GM18868 (cell line): ENCODE measurements around the gene MBNL1.
"Not testable (repeated sequence)": the region's sequence is repeated elsewhere in the genome, so short reads cannot be mapped to it uniquely, and the experiment has no call there.

Experiments
- ATAC-seq: cut with Tn5 transposase; IDR thresholded peaks from one replicate; pipeline ENCODE4 v1.9.1; 2021; ENCODE audit warnings: mild to moderate bottlenecking, moderate library complexity; ENCODE audit not compliant: unreplicated experiment

The MBNL1 gene

GRCh38 chr3:152345233-152345632 is 76.5 kb downstream of the MBNL1 start:
- ATAC-seq, result no peak

- no peak for ATAC-seq
Measured at GRCh38 chr3:152346058-152346457, 77.3 kb downstream of the MBNL1 start.

GRCh38 chr3:152346740-152347139 is 78.0 kb downstream of the MBNL1 start:
- no peak for ATAC-seq

- no peak for ATAC-seq
Measured at GRCh38 chr3:152348436-152349177, 79.9 kb downstream of the MBNL1 start.

GRCh38 chr3:152349392-152349791 is 80.7 kb downstream of the MBNL1 start:
- no peak for ATAC-seq

GRCh38 chr3:152350139-152350538 is 81.4 kb downstream of the MBNL1 start:
- ATAC-seq, result no peak

- no peak for ATAC-seq
Measured at GRCh38 chr3:152350776-152351175, 82.0 kb downstream of the MBNL1 start.

GRCh38 chr3:152352554-152352953 is 83.8 kb downstream of the MBNL1 start:
- peak; percentile 60 for ATAC-seq

GRCh38 chr3:152353578-152353977 is 84.8 kb downstream of the MBNL1 start:
- ATAC-seq, result no peak

GRCh38 chr3:152355744-152356665 is 87.3 kb downstream of the MBNL1 start:
- no peak for ATAC-seq

- ATAC-seq, result peak; percentile 62
Measured at GRCh38 chr3:152356870-152357276, 88.1 kb downstream of the MBNL1 start.

- no peak for ATAC-seq
Measured at GRCh38 chr3:152357587-152357986, 88.9 kb downstream of the MBNL1 start.

- no peak for ATAC-seq
Measured at GRCh38 chr3:152359385-152360248, 90.9 kb downstream of the MBNL1 start.

GRCh38 chr3:152360302-152360701 is 91.6 kb downstream of the MBNL1 start:
- ATAC-seq, result no peak

GRCh38 chr3:152360966-152361365 is 92.2 kb downstream of the MBNL1 start:
- no peak for ATAC-seq

GRCh38 chr3:152362086-152362485 is 93.4 kb downstream of the MBNL1 start:
- ATAC-seq, result no peak

GRCh38 chr3:152364237-152364636 is 95.5 kb downstream of the MBNL1 start:
- ATAC-seq, result no peak

- ATAC-seq, result no peak
Measured at GRCh38 chr3:152365126-152365525, 96.4 kb downstream of the MBNL1 start.

- no peak for ATAC-seq
Measured at GRCh38 chr3:152365766-152366593, 97.3 kb downstream of the MBNL1 start.

- not testable (repeated sequence) for ATAC-seq
Measured at GRCh38 chr3:152367192-152367591, 98.5 kb downstream of the MBNL1 start.
